HepG2 (cell line): Measurements from ENCODE around the gene GTF2H4. TPM values are rescaled to one million over a fixed set of nuclear protein-coding genes. Genes with fewer than 3 reads are reported as not detected.

Source experiments
- ATM ChIP-seq: fragments of 450-650 bp; IDR thresholded peaks from 2 replicates; pipeline ENCODE4 v1.7.1; 2017; ENCODE audit warnings: mild to moderate bottlenecking, borderline replicate concordance
- CREB1 ChIP-seq, 2 experiments: fragments of 450-650 bp in 1 of 2; IDR thresholded peaks; 2 replicates each; pipeline ENCODE4 v1.6.1; 2016 to 2017; ENCODE audit warnings: control low read depth in 1 of 2, mild to moderate bottlenecking in 1 of 2, missing compliant biosample characterization in 1 of 2, missing genetic modification characterization in 1 of 2
- DMAP1 ChIP-seq: IDR thresholded peaks from 2 replicates; pipeline ENCODE4 v1.6.1; 2016
- DNMT3B ChIP-seq: conservative IDR thresholded peaks from 2 replicates; pipeline ENCODE4 v1.6.1; 2016; ENCODE audit warnings: missing biosample characterization, control low read depth
- HOXA9 ChIP-seq: sonication (generic); formaldehyde crosslinking; IDR thresholded peaks from 2 replicates; pipeline ENCODE4 v1.8.1; 2022; ENCODE audit warnings: missing genetic modification reagents, mild to moderate bottlenecking, moderate library complexity, borderline replicate concordance
- IKZF1 ChIP-seq: fragments of 450-650 bp; IDR thresholded peaks from 2 replicates; pipeline ENCODE4 v1.7.1; 2016
- KDM4B ChIP-seq: sonication (generic); formaldehyde crosslinking; IDR thresholded peaks from 2 replicates; pipeline ENCODE4 v1.4.0; 2020; ENCODE audit warnings: missing genetic modification reagents
- MEIS1 ChIP-seq: sonication (generic); formaldehyde crosslinking; IDR thresholded peaks from 2 replicates; pipeline ENCODE4 v1.9.0; 2021; ENCODE audit warnings: mild to moderate bottlenecking, missing genetic modification reagents, moderate library complexity, borderline replicate concordance
- MXD1 ChIP-seq: sonication (generic); formaldehyde crosslinking; IDR thresholded peaks from 2 replicates; pipeline ENCODE4 v1.4.0; 2020; ENCODE audit warnings: mild to moderate bottlenecking, missing genetic modification reagents
- NFE2L2 ChIP-seq: fragments of 150-350 bp; IDR thresholded peaks from 2 replicates; pipeline ENCODE4 v1.6.1; 2014; ENCODE audit warnings: low read length
- SALL1 ChIP-seq: sonication (generic); formaldehyde crosslinking; IDR thresholded peaks from 2 replicates; pipeline ENCODE4 v1.8.0; 2022; ENCODE audit warnings: mild to moderate bottlenecking, missing genetic modification reagents
- SP140L ChIP-seq: sonication (generic); formaldehyde crosslinking; IDR thresholded peaks from 2 replicates; pipeline ENCODE4 v1.4.0; 2020; ENCODE audit warnings: missing genetic modification reagents, borderline replicate concordance
- SRSF4 ChIP-seq: fragments of 200-400 bp; formaldehyde crosslinking; IDR thresholded peaks from one replicate; pipeline ENCODE4 v1.6.1; 2018; ENCODE audit warnings: mild to moderate bottlenecking, low read depth, low read length, moderate library complexity; ENCODE audit not compliant: poor library complexity, severe bottlenecking
- ZHX2 ChIP-seq, 2 experiments: sonication (generic) in 1 of 2; formaldehyde crosslinking in 1 of 2; IDR thresholded peaks; 2 replicates each; pipeline versions ENCODE4 v1.6.1 to v1.9.0; 2014 to 2022; ENCODE audit warnings: antibody characterized with exemption in 1 of 2, borderline replicate concordance in 1 of 2, inconsistent platforms in 1 of 2, low read depth in 1 of 2, missing genetic modification reagents in 1 of 2
- ZNF235 ChIP-seq: sonication (generic); formaldehyde crosslinking; IDR thresholded peaks from 2 replicates; pipeline ENCODE4 v1.8.1; 2023; ENCODE audit warnings: mild to moderate bottlenecking, missing genetic modification reagents, borderline replicate concordance
- ZNF276 ChIP-seq: sonication (generic); formaldehyde crosslinking; IDR thresholded peaks from 2 replicates; pipeline ENCODE4 v1.4.0; 2020; ENCODE audit warnings: mild to moderate bottlenecking, low read depth, missing genetic modification reagents
- ZNF333 ChIP-seq: sonication (generic); formaldehyde crosslinking; IDR thresholded peaks from 2 replicates; pipeline ENCODE4 v1.4.0; 2020; ENCODE audit warnings: mild to moderate bottlenecking, missing genetic modification reagents, borderline replicate concordance
- ZNF530 ChIP-seq: sonication (generic); formaldehyde crosslinking; IDR thresholded peaks from 2 replicates; pipeline ENCODE4 v1.5.0; 2020; ENCODE audit warnings: low read depth, mild to moderate bottlenecking, missing genetic modification reagents
- ZNF546 ChIP-seq: sonication (generic); formaldehyde crosslinking; conservative IDR thresholded peaks from 2 replicates; pipeline ENCODE4 v1.8.1; 2023; ENCODE audit warnings: mild to moderate bottlenecking, missing genetic modification reagents
- ZNF572 ChIP-seq: sonication (generic); formaldehyde crosslinking; IDR thresholded peaks from 2 replicates; pipeline ENCODE4 v1.5.1; 2020; ENCODE audit warnings: mild to moderate bottlenecking, missing genetic modification reagents
- ZNF746 ChIP-seq: sonication (generic); formaldehyde crosslinking; IDR thresholded peaks from 2 replicates; pipeline ENCODE4 v1.8.0; 2022; ENCODE audit warnings: mild to moderate bottlenecking, missing genetic modification reagents
- polyA plus RNA-seq, 8 experiments: library from polyadenylated mRNA; depleted of rRNA in 3 of 8; stranded (reverse) in 7 of 8; unstranded in 1 of 8; fragments of >200 nt; fragmentation: Illumina TruSeq in 4 of 8; extraction: Trizol in 4 of 8; gene quantifications; 2 replicates each; pipeline versions ENCODE4 v1.2.1 to v1.2.3, GENCODE V29; 2011 to 2016; ENCODE audit warnings: low read depth in 4 of 8, missing spikeins in 1 of 8, mixed read lengths in 1 of 8; ENCODE audit not compliant: insufficient read depth in 1 of 8
- total RNA-seq, 5 experiments: library from RNA; depleted of rRNA; stranded (reverse); fragments of >200 nt; fragmentation: Illumina TruSeq; extraction: Trizol; gene quantifications; 2 replicates each; pipeline ENCODE4 v1.2.3, GENCODE V29; 2016; ENCODE audit warnings: low read depth in 1 of 5

The GTF2H4 gene
- total and polyA plus RNA-seq, 2 of the 13 experiments (the other 11 are each of a cell fraction or from before 2014, with no cell fraction given) = 15.9 to 49.3 TPM

GRCh38 chr6:30884521-30885480, 23.2 kb upstream of the GTF2H4 start (continued):
- TF ChIP-seq ZNF276 (0 out of 2 replicates have a peak, but pooled peaks have one; percentile 53), CREB1 (IDR thresholded peaks at IDR 0.05) (no peak), CREB1 (CRISPR knock-in tag; IDR thresholded peaks at IDR 0.05) (no peak), SRSF4 (no peak), NFE2L2 (no peak), ZNF546 (CRISPR knock-in tag) (no peak), HOXA9 (CRISPR knock-in tag) (no peak), ZNF530 (CRISPR knock-in tag) (no peak), ZNF333 (CRISPR knock-in tag) (no peak), ZNF746 (CRISPR knock-in tag) (no peak), ATM (no peak), SALL1 (CRISPR knock-in tag) (peak; percentile 2; the same call in 1 of the 2 replicates), ZHX2 (IDR thresholded peaks at IDR 0.05; ENCODE audit: low read depth) (no peak), ZHX2 (CRISPR knock-in tag; IDR thresholded peaks at IDR 0.05; ENCODE audit: borderline replicate concordance) (no peak), MEIS1 (peak; percentile 61; the same call in 1 of the 2 replicates), MXD1 (CRISPR knock-in tag) (peak; percentile 9; the same call in 1 of the 2 replicates), DMAP1 (CRISPR knock-in tag) (0 out of 2 replicates have a peak, but pooled peaks have one; percentile 11), ZNF235 (CRISPR knock-in tag) (no peak), IKZF1 (no peak), DNMT3B (no peak), ZNF572 (0 out of 2 replicates have a peak, but pooled peaks have one; percentile 56), KDM4B (CRISPR knock-in tag) (no peak; the same call in 1 of the 2 replicates), SP140L (CRISPR knock-in tag) (no peak)
